Tibial artery (tissue), 4 donors: Measurements from ENCODE around the gene UBE2G1.
"Not testable (repeated sequence)": the region's sequence is repeated elsewhere in the genome, so short reads cannot be mapped to it uniquely, and the experiment has no call there.

Experiments used
- DNase-seq, 2 donors: peaks; one replicate each; pipeline ENCODE4 v3.0.0-alpha.2; 2019
- H3K27ac ChIP-seq, 2 donors: fragments of 200-600 bp; sonication (generic) in 1 of 2; 1 replicate in 1 of 2; 2 replicates in 1 of 2; pipeline ENCODE4 v1.5.1; 2018 to 2019; ENCODE audit warnings: mild to moderate bottlenecking in 1 of 2
- H3K27me3 ChIP-seq, 2 donors: fragments of 200-600 bp; sonication (generic) in 1 of 2; one replicate each; pipeline versions ENCODE4 v1.5.1 to v1.6.0; 2016 to 2019
- H3K36me3 ChIP-seq, 3 donors: fragments of 200-600 bp; sonication (generic) in 2 of 3; one replicate each; pipeline ENCODE4 v1.5.1; 2016 to 2019; ENCODE audit warnings: mild to moderate bottlenecking in 2 of 3
- H3K4me1 ChIP-seq, 4 donors: fragments of 200-600 bp; sonication (generic) in 2 of 4; 1 replicate in 3 of 4; 2 replicates in 1 of 4; pipeline ENCODE4 v1.5.1; 2016 to 2019
- H3K4me3 ChIP-seq, 2 donors: fragments of 200-600 bp; sonication (generic) in 1 of 2; 1 replicate in 1 of 2; 2 replicates in 1 of 2; pipeline ENCODE4 v1.5.1; 2018 to 2019; ENCODE audit warnings: mild to moderate bottlenecking in 2 of 2
- H3K9me3 ChIP-seq, 3 donors: fragments of 200-600 bp; sonication (generic) in 1 of 3; one replicate each; pipeline ENCODE4 v1.5.1; 2016 to 2019
- intact Hi-C: fragments of 100-400 bp; cut with DNase I; formaldehyde crosslinking; loops from one replicate; pipeline ENCODE4 v1.15.0; 2023; ENCODE audit warnings: low total_unique reads
- TF ChIP-seq, protein P1 (sequence below), 2 experiments: fragments of 200-600 bp in 1 of 2; fragments of 450-650 bp in 1 of 2; IDR thresholded peaks; one replicate each; pipeline ENCODE4 v1.5.1; 2017 to 2019; ENCODE audit warnings: antibody characterized with exemption in 2 of 2, mild to moderate bottlenecking in 1 of 2, moderate library complexity in 1 of 2

UBE2G1 gene

DNA sequence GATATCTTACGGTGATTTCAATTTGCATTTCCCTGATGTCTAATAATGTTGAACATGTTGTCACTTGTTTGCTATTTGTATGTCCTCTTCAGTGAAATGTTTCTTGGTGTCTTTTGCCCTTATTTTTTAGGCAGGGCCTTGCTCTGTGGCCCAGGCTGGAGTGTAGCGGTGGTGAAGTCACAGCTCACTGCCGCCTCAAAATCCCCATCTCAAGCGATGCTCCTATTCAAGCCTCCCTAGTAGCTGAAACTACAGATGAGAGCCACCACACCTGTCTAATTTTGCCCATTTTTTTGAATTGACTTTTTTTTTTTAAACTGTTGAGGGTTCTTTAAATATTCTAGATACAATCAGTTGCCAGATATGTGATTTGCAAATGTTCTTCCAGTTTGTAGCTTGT, 8.3 kb downstream of the UBE2G1 start:
- intact Hi-C loops, result no loop called here
- Histone ChIP-seq H3K4me1 (peaks cover 0 to 74% (median 23%) of the 10 kb centered on the region in 4 donors), H3K9me3 (no peaks in the 10 kb centered on the region), H3K4me3 (no peak overlapping the region), H3K27me3 (no peaks in the 10 kb centered on the region), H3K36me3 (peaks cover 0 to 3% (median 0%) of the 10 kb centered on the region in 3 donors), H3K27ac (no peak overlapping the region)
- TF ChIP-seq, protein P1, sequence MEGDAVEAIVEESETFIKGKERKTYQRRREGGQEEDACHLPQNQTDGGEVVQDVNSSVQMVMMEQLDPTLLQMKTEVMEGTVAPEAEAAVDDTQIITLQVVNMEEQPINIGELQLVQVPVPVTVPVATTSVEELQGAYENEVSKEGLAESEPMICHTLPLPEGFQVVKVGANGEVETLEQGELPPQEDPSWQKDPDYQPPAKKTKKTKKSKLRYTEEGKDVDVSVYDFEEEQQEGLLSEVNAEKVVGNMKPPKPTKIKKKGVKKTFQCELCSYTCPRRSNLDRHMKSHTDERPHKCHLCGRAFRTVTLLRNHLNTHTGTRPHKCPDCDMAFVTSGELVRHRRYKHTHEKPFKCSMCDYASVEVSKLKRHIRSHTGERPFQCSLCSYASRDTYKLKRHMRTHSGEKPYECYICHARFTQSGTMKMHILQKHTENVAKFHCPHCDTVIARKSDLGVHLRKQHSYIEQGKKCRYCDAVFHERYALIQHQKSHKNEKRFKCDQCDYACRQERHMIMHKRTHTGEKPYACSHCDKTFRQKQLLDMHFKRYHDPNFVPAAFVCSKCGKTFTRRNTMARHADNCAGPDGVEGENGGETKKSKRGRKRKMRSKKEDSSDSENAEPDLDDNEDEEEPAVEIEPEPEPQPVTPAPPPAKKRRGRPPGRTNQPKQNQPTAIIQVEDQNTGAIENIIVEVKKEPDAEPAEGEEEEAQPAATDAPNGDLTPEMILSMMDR (IDR thresholded peaks at IDR 0.05), result no peak
- DNase-seq, result no peak

DNA sequence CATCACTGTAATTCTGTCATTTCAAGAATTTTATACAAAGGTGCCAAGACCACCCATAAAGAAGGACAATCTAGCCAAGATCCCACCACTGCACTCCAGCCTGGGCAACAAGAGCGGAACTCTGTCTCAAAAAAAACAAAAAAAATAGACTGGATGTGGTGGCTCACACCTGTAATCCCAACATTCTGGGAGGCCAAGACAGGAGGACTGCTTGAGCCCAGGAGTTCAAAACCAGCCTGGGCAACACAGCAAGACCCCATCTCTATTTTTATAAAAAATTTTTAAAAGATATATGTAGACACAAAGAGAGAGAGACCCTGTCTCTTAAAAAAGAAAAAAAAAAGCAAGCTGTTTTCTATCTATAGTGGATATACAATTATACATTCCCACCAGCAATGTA, 8.8 kb downstream of the UBE2G1 start:
- TF ChIP-seq, protein P1 (IDR thresholded peaks at IDR 0.05), result no peak
- H3K4me3 ChIP-seq, result no peak overlapping the region
- no peaks in the 10 kb centered on the region for H3K9me3 ChIP-seq
- no peak overlapping the region for H3K27ac ChIP-seq
- H3K4me1 ChIP-seq, result peaks cover 0 to 71% (median 21%) of the 10 kb centered on the region in 4 donors
- H3K36me3 ChIP-seq, result peaks cover 0 to 2% (median 0%) of the 10 kb centered on the region in 3 donors
- no peaks in the 10 kb centered on the region for H3K27me3 ChIP-seq
- intact Hi-C loops, result no loop called here
- DNase-seq, result no peak

DNA sequence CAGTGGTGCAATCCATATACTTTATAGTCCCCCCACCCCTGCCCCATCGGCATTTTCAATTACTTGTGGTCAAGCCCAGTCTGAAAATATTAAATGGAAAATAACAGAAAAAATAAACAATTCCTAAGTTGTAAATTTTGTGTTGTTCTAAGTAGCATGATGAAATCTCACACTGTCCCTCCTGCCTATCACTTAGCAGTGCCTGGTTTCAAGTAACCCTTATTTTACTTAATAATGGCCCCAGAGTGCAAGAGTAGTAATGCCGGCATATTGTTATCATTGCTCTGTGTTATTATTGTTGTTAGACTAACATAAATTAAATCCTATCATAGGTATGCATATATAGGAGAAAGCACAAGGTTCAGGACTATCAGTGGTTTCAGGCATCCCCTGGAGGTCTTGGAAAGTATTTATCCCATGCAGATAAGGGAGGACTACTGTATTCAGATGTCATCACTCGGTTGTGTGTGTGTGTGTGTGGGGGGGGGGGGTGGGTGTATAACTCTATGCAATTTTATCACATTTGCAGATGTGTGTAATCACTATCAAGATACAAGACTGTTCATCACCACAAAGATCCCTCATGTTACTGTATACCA, 9.3 kb downstream of the UBE2G1 start:
- H3K9me3 ChIP-seq, result no peaks in the 10 kb centered on the region
- no peak for DNase-seq
- H3K27ac ChIP-seq, result no peak overlapping the region
- no peaks in the 10 kb centered on the region for H3K27me3 ChIP-seq
- H3K36me3 ChIP-seq, result no peaks in the 10 kb centered on the region
- no peak overlapping the region for H3K4me3 ChIP-seq
- peaks cover 0 to 70% (median 21%) of the 10 kb centered on the region in 4 donors for H3K4me1 ChIP-seq
- TF ChIP-seq, protein P1 (IDR thresholded peaks at IDR 0.05), result no peak
- intact Hi-C loops, result no loop called here

DNA sequence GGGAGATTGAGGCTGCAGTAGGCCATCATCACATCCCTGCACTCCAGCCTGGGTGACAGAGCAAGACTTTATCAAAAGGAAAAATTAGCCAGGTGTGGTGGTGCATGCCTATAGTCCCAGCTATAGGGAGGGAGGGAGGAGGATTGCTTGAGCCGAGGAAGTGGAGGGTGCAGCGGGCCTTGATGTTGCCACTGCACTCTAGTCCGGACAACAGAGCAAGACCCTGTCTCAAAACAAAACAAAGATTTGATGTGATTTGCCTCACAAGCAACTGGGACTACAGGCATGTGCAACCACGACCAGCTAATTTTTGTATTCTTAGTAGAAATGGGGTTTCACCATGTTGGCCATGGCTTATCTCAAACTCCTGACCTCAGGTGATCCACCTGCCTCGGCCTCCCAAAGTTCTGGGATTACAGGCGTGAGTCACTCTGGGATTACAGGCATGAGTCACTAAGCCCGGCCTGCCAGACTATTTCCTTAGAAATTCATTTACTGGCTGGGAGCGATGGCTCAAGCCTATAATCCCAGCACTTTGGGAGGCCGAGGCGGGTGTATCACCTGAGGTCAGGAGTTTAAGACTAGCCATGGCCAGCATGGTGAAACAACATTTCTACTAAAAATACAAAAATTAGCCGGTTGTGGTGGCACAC, 11.5 kb downstream of the UBE2G1 start:
- intact Hi-C loops, result no loop called here
- H3K36me3 ChIP-seq, result no peaks in the 10 kb centered on the region
- no peak for DNase-seq
- no peak overlapping the region for H3K4me3 ChIP-seq
- no peaks in the 10 kb centered on the region for H3K9me3 ChIP-seq
- no peak overlapping the region for H3K27ac ChIP-seq
- TF ChIP-seq, protein P1 (IDR thresholded peaks at IDR 0.05), result no peak
- peaks cover 0 to 81% (median 22%) of the 10 kb centered on the region in 4 donors for H3K4me1 ChIP-seq
- H3K27me3 ChIP-seq, result no peaks in the 10 kb centered on the region

DNA sequence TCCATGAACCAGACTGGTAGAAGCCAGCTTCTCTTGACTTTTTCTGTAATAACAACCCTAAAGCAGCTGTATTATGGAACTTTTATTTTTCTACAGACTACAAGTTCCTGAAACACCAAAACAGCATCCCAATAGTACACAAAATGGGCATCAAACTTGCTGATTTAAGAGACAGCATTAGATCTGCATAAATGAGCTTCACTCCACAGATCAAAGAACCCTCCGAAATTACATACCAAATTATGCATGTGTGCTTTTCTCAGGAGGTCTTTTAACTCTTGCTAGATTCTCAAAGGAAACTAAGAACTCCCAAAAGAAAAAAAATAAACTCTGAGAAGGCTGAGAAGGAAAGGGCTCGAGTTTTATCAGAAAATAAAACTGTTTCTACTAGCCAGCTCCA, 12.3 kb downstream of the UBE2G1 start:
- Histone ChIP-seq H3K4me1 (peaks cover 0 to 80% (median 19%) of the 10 kb centered on the region in 4 donors), H3K27ac (no peak overlapping the region), H3K36me3 (no peaks in the 10 kb centered on the region), H3K27me3 (no peaks in the 10 kb centered on the region), H3K4me3 (no peak overlapping the region), H3K9me3 (no peaks in the 10 kb centered on the region)
- DNase-seq, result no peak
- TF ChIP-seq, protein P1 (IDR thresholded peaks at IDR 0.05), result no peak
- intact Hi-C loops, result no loop called here

DNA sequence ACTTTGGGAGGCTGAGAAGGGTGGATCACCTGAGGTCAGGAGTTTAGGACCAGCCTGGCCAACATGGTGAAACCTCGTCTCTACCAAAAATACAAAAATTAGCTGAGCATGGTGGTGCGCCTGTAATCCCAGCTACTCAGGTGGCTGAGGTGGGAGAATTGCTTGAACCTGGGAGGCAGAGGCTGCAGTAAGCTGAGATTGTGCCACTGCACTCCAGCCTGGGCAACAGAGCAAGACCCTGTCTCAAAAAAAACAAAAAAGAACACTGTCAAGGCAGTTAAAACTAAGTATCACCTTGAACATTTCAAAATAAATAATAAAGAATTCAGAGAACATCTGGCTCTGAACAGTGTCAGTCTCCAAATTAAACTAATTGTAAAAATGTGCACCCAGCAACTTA, 16.3 kb downstream of the UBE2G1 start:
- DNase-seq, intact Hi-C loops, H3K36me3 ChIP-seq, H3K9me3 ChIP-seq, H3K27ac ChIP-seq, H3K4me3 ChIP-seq, H3K27me3 ChIP-seq: not testable (repeated sequence)
- peaks cover 0 to 68% (median 15%) of the 10 kb centered on the region in 4 donors for H3K4me1 ChIP-seq
